Stomach (tissue), 9 donors: ENCODE results near the gene ETFB. TPM values are rescaled to one million over a fixed set of nuclear protein-coding genes. Genes with fewer than 3 reads are reported as not detected.

Source experiments
- DNase-seq, 2 donors: peaks; one replicate each; pipeline versions ENCODE4 v3.0.0 to v3.0.0-alpha.2; 2013 to 2019
- H3K27ac ChIP-seq, 5 donors: fragments of 200-600 bp in 4 of 5; sonication (generic) in 4 of 5; one replicate each; pipeline ENCODE4 v1.5.1; 2013 to 2019; ENCODE audit warnings: mild to moderate bottlenecking in 1 of 5, moderate library complexity in 1 of 5
- H3K27me3 ChIP-seq, 3 donors: fragments of 200-600 bp; sonication (generic); one replicate each; pipeline ENCODE4 v1.5.1; 2017 to 2019; ENCODE audit warnings: mixed run types in 1 of 3
- H3K36me3 ChIP-seq, 4 donors: fragments of 200-600 bp; sonication (generic); 1 replicate in 3 of 4; 2 replicates in 1 of 4; pipeline ENCODE4 v1.5.1; 2016 to 2019
- H3K4me1 ChIP-seq, 4 donors: fragments of 200-600 bp; sonication (generic); one replicate each; pipeline ENCODE4 v1.5.1; 2016 to 2019
- H3K4me3 ChIP-seq, 4 donors: fragments of 200-600 bp; sonication (generic) in 3 of 4; one replicate each; pipeline ENCODE4 v1.5.1; 2016 to 2019; ENCODE audit warnings: mild to moderate bottlenecking in 1 of 4
- H3K9me3 ChIP-seq, 4 donors: fragments of 200-600 bp; sonication (generic); one replicate each; pipeline ENCODE4 v1.5.1; 2016 to 2019
- EP300 ChIP-seq: sonication (generic); formaldehyde crosslinking; IDR thresholded peaks from one replicate; pipeline ENCODE4 v1.6.1; 2017; ENCODE audit warnings: antibody characterized with exemption
- POLR2A ChIP-seq, 4 donors: fragments of 450-650 bp; IDR thresholded peaks; one replicate each; pipeline ENCODE4 v1.6.1; 2016; ENCODE audit warnings: antibody characterized with exemption in 4 of 4, control low read depth in 2 of 4, mild to moderate bottlenecking in 1 of 4, moderate library complexity in 1 of 4
- POLR2AphosphoS5 ChIP-seq, 3 donors: sonication (generic); formaldehyde crosslinking; IDR thresholded peaks; one replicate each; pipeline ENCODE4 v1.6.1; 2016; ENCODE audit warnings: antibody characterized with exemption in 3 of 3
- WGBS, 5 donors: extraction: QIAGEN DNeasy Blood & Tissue Kit in 3 of 5; methylation state at CpG; one replicate each; pipeline versions ENCODE4 v1.1.5 to v1.1.7; 2013 to 2018; 5-methylcytosine and 5-hydroxymethylcytosine counted together
- intact Hi-C: fragments of 100-400 bp; cut with DNase I; formaldehyde crosslinking; loops from one replicate; pipeline ENCODE4 v1.15.1; 2023; ENCODE audit warnings: low total_unique reads
- polyA plus RNA-seq, 3 donors: library from polyadenylated mRNA; stranded (reverse); fragments of 200-250 nt; gene quantifications; one replicate each; pipeline ENCODE4 v1.2.3, GENCODE V29; 2013
- total RNA-seq, 5 donors: library from RNA; depleted of rRNA; stranded (reverse); fragments of >200 nt; gene quantifications; one replicate each; pipeline versions ENCODE4 v1.1.0 to v1.2.3, GENCODE V29; 2014 to 2016
- TF ChIP-seq, protein P1 (sequence below), 7 experiments: fragments of 450-650 bp in 4 of 7; fragments of 200-600 bp in 3 of 7; sonication (generic) in 3 of 7; IDR thresholded peaks; one replicate each; pipeline ENCODE4 v1.5.1; 2016 to 2019; ENCODE audit warnings: antibody characterized with exemption in 7 of 7, control low read depth in 2 of 7, mild to moderate bottlenecking in 1 of 7
- donor health status: healthy with polysubstance abuse.
- donor health status: Bipolar disorder and iron deficiency.
- donor health status: healthy.

The ETFB gene
- total and polyA plus RNA-seq, 8 donors, result 1.2 to 211 (median 105) TPM

DNA sequence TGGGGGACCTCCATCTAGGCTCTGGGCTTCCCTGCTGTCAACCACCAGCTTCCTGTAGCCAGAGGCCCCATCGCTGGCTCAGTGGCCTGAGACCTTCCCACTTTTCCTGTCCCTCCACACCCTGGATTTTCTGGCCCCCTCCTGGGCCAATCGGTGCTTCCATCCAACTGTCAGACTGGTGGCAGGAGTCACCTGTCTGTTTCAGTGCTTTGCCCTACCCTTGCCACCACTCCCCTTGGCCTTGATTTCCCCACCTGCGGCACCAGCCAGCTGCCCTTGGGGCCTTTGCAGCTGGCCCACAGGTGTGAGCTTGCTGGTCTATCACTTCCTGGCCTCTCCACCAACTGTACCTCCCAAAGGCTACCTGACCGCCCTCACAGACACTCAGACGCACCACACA is 36.8 kb downstream of the ETFB start:
- no peak overlapping the region for H3K27ac ChIP-seq
- no peak for DNase-seq
- TF ChIP-seq POLR2AphosphoS5 (IDR thresholded peaks at IDR 0.05) (no peak), POLR2A (IDR thresholded peaks at IDR 0.05) (no peak), EP300 (no peak)
- TF ChIP-seq, protein P1, sequence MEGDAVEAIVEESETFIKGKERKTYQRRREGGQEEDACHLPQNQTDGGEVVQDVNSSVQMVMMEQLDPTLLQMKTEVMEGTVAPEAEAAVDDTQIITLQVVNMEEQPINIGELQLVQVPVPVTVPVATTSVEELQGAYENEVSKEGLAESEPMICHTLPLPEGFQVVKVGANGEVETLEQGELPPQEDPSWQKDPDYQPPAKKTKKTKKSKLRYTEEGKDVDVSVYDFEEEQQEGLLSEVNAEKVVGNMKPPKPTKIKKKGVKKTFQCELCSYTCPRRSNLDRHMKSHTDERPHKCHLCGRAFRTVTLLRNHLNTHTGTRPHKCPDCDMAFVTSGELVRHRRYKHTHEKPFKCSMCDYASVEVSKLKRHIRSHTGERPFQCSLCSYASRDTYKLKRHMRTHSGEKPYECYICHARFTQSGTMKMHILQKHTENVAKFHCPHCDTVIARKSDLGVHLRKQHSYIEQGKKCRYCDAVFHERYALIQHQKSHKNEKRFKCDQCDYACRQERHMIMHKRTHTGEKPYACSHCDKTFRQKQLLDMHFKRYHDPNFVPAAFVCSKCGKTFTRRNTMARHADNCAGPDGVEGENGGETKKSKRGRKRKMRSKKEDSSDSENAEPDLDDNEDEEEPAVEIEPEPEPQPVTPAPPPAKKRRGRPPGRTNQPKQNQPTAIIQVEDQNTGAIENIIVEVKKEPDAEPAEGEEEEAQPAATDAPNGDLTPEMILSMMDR (IDR thresholded peaks at IDR 0.05), result no peak
- intact Hi-C loops, result no loop called here
- peaks cover 0 to 20% (median 9%) of the 10 kb centered on the region in 4 donors for H3K36me3 ChIP-seq
- peaks cover 9 to 77% (median 48%) of the 10 kb centered on the region in 3 donors for H3K27me3 ChIP-seq
- WGBS, 5 donors, result 84 to 94% (median 89%) methylated on average over 5 of the region's 5 CpGs
- no peak overlapping the region for H3K4me3 ChIP-seq
- peaks cover 7 to 17% (median 15%) of the 10 kb centered on the region in 4 donors for H3K4me1 ChIP-seq
- H3K9me3 ChIP-seq, result peaks cover 0 to 7% (median 3%) of the 10 kb centered on the region in 4 donors

DNA sequence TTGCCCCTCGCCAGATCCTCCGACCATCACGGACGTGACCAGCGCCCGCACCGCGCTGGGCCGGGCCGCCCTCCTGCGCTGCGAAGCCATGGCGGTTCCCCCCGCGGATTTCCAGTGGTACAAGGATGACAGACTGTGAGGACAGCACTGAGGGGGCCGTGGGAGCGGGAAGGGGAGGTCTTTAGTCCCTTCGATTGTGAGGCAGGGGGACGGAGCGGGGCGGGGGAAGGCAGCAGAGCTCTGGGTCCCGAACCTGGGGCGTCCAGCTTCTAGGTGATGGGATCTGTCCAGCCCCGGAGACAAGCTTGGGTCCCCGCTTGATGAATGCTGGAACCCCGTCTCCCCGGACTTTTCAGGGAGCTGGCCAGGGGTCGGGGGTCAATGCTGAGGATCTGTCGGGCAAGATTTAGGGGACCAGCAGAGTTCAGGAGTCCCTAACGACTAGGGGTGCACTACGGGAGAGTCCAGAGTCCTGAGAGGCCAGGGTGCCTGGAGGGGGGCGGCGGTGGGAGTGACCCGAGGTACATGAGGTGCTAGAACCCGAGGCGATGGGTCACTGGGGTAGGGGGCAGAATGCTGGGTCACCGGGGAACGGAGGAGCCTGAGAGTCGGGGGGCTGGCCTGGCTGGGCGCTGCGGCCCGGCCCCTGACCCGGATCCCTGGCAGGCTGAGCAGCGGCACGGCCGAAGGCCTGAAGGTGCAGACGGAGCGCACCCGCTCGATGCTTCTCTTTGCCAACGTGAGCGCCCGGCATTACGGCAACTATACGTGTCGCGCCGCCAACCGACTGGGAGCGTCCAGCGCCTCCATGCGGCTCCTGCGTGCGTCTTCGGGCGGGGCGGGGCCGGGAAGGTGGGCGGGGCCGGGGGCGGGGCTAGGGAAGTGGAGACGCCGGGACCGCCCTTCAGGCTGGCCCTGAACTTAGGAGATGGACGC is 38.9 kb downstream of the ETFB start:
- peak; percentile 28 to 84 for DNase-seq
- peak overlapping the region in 2 of 4 donors; percentile 19 to 34 for H3K4me3 ChIP-seq
- intact Hi-C loops, result no loop called here

DNA sequence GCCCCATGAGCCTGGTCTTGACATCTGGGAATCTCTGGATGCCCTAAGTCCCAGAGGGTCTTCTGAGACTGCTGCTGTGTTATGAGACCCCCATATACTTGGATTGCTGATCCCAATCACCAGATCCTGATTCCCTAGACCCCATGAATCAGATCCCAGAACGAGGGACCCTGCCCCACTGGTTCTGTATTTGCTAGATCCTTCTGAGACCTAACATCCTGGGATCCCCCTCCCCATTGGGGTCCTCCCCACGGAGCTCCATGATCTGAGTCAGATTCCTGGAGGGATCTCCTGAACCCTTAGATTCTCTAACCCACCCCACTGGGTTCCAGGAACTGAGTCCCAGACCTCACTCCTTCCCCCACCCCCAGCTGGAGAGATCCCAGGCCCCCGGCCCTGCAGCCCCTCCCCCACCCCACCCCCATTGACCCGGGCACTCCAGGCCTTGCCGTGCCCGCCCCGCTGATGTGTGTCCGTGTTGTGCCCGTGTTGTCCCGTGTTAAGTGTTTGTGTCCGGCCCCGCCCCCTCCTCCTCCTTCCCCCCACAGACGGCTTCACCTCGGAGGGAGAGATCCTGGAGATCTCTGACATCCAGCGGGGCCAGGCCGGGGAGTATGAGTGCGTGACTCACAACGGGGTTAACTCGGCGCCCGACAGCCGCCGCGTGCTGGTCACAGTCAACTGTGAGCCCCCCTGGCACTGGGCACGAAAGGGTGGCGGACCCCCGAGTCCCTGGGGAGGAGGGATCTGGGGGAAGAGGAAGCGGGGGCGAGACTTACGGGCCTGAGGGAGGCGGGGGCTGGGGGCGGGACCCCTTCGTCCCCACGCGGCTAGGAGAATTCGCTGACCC is 39.7 kb downstream of the ETFB start:
- peaks cover 0 to 6% (median 5%) of the 10 kb centered on the region in 4 donors for H3K36me3 ChIP-seq
- H3K9me3 ChIP-seq, result peaks cover 0 to 6% (median 3%) of the 10 kb centered on the region in 4 donors
- DNase-seq, result no peak
- H3K27me3 ChIP-seq, result peaks cover 9 to 92% (median 52%) of the 10 kb centered on the region in 3 donors
- no peak overlapping the region for H3K4me3 ChIP-seq
- no peak overlapping the region for H3K27ac ChIP-seq
- 15 to 33% (median 19%) methylated on average over 20 to 36 of the region's 36 CpGs for WGBS, 5 donors
- TF ChIP-seq EP300 (no peak), POLR2A (IDR thresholded peaks at IDR 0.05) (no peak), POLR2AphosphoS5 (IDR thresholded peaks at IDR 0.05) (no peak)
- TF ChIP-seq, protein P1 (IDR thresholded peaks at IDR 0.05), result no peak
- H3K4me1 ChIP-seq, result peaks cover 7 to 17% (median 15%) of the 10 kb centered on the region in 4 donors
- intact Hi-C loops, result no loop called here

More for the DNA sequence above, 38.9 kb downstream of the ETFB start:
- TF ChIP-seq POLR2A (IDR thresholded peaks at IDR 0.05), result no peak
- no peak for TF ChIP-seq EP300
- TF ChIP-seq POLR2AphosphoS5 (IDR thresholded peaks at IDR 0.05), result no peak
- Histone ChIP-seq H3K4me1 (peaks cover 7 to 17% (median 15%) of the 10 kb centered on the region in 4 donors), H3K27ac (no peak overlapping the region), H3K27me3 (peaks cover 9 to 94% (median 52%) of the 10 kb centered on the region in 3 donors), H3K36me3 (peaks cover 0 to 15% (median 9%) of the 10 kb centered on the region in 4 donors), H3K9me3 (peaks cover 0 to 7% (median 3%) of the 10 kb centered on the region in 4 donors)
- WGBS, 5 donors, result 2 to 9% (median 6%) methylated on average over 45 to 75 of the region's 75 CpGs

DNA sequence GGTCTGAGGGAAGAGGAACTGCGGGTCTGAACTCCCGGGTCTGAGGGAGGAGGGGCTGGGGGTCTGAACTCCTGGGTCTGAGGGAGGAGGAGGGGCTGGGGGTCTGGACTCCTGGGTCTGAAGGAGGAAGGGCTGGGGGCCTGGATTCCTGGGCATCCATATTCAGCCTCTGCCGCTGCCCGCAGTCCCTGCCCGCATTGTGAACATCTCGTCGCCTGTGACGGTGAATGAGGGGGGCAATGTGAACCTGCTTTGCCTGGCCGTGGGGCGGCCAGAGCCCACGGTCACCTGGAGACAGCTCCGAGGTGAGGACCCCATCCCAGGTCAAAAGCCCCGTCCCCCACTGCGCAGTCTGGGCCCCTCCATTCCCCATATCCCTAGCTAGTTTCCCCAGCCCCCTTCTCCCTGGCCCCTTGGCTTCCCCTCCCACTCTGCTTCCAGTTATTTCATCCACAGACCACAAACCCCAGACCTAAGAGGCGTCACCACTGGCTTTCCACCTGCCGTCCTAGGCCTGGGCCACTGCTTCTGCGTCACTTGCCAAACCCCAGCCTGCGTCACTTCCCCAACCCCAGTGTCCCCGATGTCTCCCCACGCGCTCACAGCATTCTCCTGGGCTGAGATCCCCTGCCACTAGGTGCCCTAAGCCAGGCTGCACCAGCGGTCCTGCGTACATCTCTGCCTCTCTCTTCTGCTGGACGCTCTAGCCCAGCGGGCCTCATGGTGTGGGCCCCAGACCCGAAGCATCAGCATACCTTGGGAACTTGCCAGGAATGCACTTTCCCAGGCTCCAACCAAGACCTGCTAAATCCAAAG is 40.8 kb downstream of the ETFB start:
- no peak for DNase-seq
- Histone ChIP-seq H3K9me3 (no peaks in the 10 kb centered on the region), H3K4me3 (no peak overlapping the region), H3K27ac (no peak overlapping the region), H3K4me1 (peaks cover 7 to 17% (median 15%) of the 10 kb centered on the region in 4 donors), H3K27me3 (peaks cover 9 to 83% (median 52%) of the 10 kb centered on the region in 3 donors), H3K36me3 (no peaks in the 10 kb centered on the region)
- 61 to 73% (median 72%) methylated on average over 22 to 26 of the region's 26 CpGs for WGBS, 5 donors
- TF ChIP-seq POLR2AphosphoS5 (IDR thresholded peaks at IDR 0.05), result no peak
- TF ChIP-seq POLR2A (IDR thresholded peaks at IDR 0.05), result no peak
- no peak for TF ChIP-seq EP300
- TF ChIP-seq, protein P1 (IDR thresholded peaks at IDR 0.05), result no peak
- intact Hi-C loops, result no loop called here
